CD4-positive, alpha-beta T cell treated with Interleukin-17A for 1 hour (primary cell): Measurements from ENCODE around the gene TAP1.
"Not testable (repeated sequence)": the region's sequence is repeated elsewhere in the genome, so short reads cannot be mapped to it uniquely, and the experiment has no call there.

Experiments used
- DNase-seq: peaks from one replicate; pipeline ENCODE4 v3.0.0-alpha.2; 2020

The TAP1 gene

DNA sequence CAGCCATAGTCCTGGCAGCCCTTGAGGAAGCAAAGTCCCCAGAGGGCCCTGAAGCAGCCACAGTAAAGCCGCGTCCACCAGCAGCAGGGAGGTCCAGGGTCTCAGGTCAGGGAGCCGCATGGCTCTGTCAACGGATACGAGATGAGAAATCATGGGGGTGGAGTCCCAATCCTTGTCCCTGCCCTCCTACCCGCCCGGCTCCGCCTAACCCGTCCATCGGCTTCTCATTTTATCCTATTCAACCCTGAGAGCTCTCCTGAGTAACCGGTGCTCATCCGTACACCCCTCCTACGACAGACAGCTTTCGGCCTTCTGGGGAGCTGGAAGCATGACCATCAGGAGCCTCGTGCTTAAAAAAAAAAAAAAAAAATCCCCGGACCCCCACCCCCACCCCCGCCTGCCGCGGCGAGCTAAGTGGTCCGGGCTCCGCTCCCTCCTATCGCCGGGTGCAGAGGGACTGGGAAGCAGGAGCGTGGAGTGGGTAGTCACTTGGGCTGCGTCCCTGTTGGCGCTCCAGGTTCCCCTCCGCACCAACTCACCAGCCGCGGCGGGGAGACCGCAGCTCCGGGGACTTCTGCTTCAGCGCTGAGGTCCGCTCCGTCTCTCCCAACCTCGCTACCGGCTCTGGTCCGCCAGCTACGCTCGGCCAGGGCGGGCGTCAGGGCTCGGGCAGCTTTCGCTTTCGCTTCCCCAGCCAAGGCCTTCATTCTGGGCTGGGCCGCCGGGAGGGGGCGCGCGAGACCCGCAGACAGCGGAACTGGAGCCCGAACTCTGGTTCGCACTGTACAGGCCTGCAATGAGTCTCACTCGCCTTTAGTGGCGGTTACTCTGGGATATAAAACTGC is 15.2 kb downstream of the TAP1 start, which contains the start of gene TAP2:
TSS of gene TAP2 (minus strand) at position 626 of the 845 bp plus-strand sequence. CDS start at position 120, 506 bp downstream.
- peak; percentile 98 for DNase-seq

DNA sequence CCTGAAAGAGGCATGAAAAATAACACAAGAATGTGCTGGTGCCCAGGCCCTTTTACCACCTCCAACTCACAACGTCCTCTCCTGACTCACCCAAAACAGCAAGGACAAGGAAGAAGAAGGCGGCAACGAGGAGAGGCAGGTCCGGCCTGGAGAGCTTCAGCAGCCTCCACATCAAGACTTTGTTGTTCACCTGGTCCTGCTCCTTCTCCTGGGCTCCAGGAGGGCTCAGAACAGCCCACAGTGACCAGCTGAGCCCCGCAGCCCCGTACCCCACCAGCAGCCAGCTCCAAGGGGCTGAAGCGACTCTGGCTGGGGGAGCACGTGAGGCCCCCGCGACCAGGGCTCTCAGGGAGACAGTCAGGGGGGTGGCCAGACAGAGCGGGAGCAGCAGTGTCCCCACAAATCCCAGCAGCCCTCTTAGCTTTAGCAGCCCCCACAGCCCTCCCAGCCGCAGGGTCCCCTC is 15.8 kb downstream of the TAP1 start:
- DNase-seq = no peak

DNA sequence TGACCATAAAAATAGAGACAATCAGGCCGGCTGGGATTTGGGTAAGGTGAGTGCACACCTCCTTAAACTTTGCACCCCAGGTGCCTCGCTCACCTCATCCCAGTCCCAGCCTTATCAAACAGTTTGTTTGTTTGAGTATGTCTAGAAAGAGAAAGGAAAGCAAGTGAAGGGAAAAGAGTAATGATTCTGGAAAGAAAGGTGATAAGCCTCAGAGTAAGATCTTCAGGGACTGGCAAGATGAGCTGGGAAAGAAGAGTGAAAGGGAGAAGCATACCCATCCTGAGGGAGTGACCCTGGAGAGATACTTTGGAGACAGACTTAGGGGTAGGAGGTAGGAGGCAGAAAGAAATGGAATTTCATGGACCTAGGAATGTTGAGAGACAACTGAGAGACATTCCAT is 16.6 kb downstream of the TAP1 start:
- no peak for DNase-seq

DNA sequence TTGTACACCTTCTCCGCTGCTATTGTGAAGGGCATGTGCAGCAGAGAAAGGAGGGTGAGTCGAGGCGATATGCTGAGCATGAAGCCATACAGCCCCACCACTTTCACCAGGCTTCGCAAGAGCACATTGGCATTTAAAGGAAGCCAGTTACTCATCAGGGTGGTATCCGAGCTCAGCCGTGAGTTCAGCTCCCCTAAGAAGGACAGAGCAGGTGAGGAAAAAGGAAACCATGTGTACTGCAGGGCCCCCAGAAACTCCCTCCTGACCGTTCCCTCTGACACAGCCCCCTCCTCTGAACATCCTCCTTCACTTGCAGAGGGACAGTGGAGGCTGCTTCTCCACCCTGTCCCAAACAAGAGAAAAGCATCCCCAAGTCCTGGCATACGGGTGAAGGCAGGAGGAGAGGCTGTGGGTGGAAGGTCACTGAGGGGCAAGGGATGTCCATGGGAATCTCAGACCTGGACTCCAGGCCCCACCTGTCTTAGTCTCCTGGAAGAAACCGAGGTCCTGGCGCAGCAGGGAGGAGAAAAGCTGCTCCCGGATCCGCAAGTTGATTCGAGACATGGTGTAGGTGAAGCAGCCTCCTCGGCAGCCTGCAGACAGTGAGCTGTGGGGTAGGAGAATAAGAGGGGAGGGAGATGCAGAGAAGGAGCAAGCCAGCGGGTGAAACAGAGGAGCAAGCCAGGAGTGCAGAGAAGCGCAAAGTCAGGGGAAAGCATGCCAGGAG is 18.2 kb downstream of the TAP1 start:
- no peak for DNase-seq

DNA sequence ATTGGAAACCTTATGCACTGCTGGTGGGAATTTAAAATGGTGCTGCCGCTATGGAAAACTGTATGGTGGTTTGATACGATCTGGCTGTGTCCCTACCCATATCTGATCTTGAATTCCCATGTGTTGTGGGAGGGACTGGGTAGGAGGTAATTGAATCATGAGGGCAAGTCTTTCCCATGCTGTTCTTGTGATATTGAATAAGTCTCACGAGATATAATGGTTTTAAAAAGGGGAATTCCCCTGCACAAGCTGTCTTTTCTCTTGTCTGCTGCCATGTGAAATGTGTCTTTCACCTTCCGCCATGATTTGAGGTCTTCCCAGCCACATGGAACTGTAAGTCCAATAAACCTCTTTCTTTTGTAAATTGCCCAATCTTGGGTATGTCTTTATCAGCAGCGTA is 19.8 kb downstream of the TAP1 start:
- no peak for DNase-seq

DNA sequence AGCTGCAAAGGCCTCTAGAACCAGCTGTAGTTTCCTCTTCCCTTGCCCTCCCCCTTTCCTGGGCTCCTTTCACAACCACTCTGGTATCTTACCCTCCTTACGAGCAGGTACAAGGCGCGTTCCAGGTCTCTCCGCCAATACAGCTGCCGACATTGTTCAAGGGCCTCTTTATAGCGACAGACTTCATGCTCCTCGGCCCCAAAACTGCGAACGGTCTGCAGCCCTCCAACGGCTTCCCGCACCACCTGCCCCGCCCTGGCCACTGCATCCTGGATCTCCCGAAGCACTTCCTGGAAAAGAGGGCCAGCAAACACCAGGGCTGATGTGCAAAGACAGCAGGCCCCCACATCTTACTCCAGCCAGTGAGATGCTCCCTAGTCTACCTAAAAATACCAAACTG is 21.0 kb downstream of the TAP1 start:
- no peak for DNase-seq

DNA sequence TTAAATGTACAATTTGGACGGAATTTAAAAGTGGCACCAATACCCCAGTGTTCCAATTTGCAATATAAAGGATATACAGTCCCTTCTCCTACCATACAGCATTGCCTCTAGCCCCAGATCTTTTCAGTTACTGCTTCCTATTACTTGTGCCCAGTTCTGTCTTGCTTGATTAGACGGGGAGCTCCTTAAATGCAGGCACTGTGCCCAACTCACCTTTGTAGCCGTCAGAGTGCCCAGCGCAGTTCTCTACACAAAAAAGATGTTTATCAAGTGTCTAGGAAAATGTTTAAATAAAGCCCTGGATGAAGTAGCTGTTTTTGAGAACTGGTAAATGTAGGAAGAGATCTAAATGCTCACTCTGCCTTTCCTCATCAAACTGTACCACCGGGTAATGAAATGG is 22.6 kb downstream of the TAP1 start:
- DNase-seq = no peak

DNA sequence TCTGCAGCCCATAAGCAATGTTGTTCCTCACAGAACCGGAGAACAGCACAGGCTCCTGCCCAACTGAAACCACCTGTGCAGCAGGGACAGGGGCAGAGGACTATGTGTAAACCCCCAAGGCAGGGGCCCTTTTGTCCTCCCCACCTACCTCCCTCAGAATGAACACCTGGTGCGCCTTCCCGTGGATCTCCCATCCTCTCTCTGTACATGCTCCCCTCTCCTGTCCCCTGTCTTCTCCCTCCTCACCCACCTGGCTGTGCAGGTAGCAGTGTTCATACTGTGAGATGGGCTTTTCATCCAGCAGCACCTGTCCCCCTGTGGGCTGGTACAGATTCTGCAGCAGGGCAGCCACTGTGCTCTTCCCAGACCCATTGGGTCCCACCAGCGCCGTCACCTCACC is 23.5 kb downstream of the TAP1 start:
- DNase-seq = no peak

DNA sequence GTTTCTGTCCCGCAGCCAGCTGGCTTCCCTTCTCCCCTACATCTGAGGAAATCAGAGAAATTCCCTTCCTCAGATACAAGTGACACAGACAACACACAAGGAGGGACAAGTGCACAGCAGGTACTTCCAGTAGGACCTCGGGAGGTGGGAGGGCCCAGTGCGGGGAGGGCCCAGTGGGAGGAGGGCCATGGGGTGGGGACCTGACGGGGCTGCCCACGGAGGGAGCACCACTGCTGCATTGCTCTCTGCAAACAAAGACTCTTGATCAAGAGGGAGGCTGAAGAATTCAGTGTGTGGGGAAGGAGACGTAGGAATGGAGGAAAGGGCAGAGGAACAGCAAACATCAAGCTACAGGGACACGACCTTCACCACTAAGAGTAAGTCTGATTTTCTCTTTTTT is 24.0 kb downstream of the TAP1 start:
- DNase-seq = no peak

DNA sequence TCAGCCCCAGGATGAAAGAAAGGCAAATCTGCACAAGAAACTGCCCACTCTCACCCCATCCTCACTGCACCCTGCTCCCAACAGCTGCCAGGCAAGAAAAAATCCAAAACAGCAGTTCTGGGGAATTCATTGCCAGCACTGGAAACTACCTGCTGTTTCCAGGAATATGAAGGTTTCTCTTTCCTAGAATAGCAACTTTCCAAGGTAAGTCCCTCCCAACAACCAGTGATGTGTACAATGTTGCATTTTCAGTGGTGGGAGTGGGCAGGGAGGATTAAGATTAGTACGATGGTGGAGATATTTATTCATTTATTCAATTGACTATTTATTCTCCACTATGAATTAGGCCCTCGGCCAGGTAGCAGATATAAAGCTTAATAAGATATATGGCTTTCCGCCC is 26.5 kb downstream of the TAP1 start:
- DNase-seq = no peak

DNA sequence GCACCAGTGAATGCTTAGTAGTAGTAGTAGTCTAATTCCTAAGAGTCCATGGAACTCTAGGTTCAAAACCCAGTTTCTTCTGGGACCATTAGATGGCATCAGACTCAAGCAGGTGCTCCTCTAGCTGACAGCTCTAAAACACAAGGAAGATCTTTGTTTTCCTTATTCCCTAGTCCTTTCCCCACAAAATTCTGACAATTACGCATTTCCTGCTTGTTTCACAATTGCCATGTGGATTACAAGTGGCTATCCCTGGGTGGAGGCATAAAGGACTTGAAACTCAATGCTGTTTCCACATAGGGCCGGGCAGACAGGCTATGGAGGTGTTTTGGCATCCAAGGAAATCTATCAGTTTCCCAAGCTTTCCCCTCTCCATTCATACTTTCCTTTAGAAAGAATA is 27.5 kb downstream of the TAP1 start:
- no peak for DNase-seq

DNA sequence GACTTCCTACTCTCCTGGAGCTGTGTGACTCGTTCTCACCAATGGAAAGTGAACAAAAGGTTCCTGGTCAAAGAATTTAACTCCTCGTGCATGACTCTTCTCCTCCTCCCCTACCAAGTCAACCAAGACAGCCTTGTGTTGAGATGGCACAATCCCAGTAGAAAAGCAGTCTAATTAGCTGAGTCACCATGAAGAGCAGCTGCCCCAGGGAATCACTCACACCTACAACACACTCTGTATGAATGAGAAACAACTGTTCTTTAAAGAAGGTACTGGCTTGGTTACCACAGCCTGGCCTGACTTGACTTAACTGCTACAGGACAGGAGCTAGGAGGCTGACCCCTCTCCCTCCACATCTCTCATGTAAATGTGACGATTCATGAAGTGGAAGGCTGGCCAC is 33.8 kb downstream of the TAP1 start:
- no peak for DNase-seq

DNA sequence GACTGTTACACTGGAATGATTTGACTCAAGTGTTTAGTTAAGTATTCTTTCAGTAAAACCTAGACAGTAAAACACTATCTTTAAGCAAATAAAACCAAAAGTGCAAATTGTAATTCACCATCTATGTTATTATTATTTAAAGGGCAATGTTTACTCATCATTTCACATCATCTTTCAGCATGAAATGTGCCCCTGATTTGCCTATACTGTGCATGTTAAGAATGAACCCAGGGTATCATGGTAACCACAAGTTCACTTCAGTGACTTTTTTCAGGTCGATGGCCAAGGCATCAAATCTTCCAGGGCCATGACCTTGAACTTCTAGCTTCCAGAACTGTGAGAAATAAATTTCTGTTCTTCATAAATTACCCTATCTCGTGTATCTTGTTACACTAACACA is 34.6 kb downstream of the TAP1 start:
- no peak for DNase-seq

DNA sequence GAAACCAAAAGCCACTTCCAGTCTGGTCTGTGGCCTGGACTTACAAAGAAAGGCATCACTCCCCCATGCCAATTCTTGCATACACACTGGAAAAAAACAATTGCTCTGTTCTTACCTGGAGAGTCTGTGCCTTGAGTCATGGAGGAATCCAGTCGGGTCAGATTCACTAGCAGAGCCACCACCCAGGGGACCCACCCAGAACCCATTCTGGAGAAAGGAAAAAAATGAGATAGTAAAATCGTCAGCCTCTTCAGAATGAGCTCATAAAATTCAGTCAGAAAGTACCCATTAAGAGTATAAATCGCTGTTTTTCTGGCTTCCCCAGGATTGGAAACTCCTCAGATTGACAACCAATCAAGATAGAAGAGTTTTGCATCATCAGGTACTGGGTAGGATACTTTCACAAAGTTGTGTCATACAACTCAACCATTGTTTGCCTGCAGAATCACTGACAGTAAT is 36.7 kb downstream of the TAP1 start, which contains the start of gene HLA-DOB:
TSS of gene HLA-DOB (minus strand) at position 257 of the 459 bp plus-strand sequence. CDS start at position 206, 51 bp downstream.
- DNase-seq = peak; percentile 41

DNA sequence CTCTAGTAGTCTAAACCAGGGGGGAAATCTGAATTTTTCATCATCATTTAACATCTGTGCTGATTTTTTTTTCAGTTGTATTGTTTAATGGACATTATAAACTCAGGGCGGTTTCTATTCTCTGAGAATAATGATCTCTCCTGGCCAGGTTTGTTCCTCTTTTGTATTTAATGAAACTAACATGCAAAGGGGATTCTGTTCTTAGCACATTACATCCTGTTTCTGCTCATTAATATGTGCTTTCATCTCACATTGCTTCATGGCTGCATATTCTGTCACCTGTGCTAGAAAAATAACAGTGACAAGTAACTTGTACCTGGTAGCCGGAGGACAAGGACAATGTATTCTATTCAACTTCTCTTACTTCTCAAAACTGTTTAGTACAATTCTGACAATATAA is 37.5 kb downstream of the TAP1 start:
- DNase-seq = no peak

DNA sequence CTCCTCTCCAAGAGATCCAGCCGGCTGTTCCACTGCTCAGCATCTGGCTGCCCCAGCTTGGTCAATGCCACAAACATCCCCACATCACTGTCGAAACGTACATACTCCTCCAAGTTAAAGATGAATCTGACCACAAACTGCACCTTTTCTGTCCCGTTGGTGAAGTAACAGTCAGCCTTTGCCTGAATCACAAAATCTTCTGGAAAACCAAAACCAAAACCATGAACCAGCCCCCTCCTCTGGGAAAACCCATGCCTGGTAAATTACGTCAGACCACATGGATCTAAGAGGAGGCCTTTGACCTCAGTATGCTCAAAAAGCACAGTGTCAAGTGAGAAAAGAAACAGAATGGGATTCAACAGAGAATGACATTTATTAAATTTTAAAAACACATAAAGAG is 38.4 kb downstream of the TAP1 start:
- no peak for DNase-seq

DNA sequence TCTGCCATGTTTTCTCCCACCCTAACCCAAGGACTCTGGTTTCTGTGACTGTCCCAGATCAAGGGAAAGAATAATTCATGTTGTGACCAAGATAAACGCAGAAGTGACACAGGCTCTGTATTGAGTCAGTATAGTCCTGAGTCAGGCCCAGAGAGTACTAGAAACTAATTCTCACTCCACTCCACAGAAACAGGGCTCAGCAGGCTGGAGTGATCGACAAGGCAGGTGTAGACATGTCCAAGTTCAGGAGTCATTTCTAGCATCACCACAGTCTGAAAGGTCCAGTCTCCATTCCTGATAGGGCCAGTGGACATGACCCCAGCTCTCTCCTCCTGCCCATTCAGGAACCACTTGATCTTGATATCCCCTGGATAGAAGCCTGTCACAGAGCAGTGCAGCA is 39.4 kb downstream of the TAP1 start:
- no peak for DNase-seq

DNA sequence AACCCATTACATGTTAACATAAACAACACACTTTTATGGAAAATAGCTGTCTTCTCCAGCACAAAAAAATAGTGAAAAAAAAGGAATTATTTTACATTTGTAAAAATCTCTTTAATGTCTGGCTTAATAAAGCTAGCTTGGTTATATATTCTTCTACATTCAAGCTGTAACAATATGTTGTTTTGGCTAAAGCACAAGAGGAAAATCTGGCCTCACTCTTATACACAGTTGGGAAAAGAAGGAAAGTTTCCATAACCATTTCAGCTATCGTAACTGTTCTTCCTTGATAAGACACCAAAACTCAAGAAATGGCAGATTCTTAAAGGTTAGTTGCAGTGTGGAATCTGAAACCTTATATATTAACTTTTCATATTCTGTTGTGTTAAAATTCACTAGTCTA is 44.3 kb downstream of the TAP1 start:
- no peak for DNase-seq

DNA sequence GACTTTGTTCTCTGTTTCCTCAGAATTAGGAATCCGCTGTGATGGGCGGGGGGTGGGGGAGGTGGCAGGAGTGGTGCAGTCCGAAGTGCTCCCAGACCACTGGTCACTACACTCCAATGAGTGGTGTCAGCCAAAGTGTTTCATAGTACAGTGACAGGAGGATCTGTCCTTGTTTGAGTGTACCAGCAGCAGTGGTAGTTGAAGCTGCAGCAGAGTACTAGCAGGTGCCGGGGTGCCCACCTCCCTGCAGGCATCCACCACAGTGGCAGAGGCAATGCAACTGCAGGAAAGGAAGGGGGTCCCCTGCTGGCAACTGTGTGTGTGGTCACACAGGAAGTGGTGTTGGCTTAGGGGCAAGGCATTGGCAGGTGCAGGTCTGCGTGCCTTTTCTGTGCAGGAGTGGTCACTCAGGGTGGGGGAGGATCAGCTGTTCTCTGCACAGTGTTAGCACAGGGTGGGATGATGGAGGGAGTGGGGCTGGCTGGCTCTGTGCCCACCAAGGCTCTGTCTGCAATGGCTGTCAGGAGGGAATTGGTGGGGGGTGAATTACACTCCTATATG is 46.4 kb downstream of the TAP1 start:
- no peak for DNase-seq

DNA sequence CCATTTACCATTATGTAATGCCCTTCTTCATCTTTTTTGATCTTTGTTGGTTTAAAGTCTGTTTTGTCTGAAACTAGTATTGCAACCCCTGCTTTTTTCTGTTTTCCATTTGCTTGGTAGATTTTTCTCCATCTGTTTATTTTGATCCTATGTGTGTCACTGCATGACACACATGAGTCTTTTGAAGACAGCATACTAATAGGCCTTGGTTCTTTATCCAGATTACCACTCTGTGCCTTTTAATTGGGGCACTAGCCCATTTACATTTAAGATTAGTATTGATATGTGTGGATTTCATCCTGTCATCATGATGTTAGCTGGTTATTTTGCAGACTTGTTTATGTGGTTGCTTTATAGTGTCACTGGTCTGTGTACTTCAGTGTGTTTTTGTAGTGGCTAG is 48.1 kb downstream of the TAP1 start:
- not testable (repeated sequence) for DNase-seq

DNA sequence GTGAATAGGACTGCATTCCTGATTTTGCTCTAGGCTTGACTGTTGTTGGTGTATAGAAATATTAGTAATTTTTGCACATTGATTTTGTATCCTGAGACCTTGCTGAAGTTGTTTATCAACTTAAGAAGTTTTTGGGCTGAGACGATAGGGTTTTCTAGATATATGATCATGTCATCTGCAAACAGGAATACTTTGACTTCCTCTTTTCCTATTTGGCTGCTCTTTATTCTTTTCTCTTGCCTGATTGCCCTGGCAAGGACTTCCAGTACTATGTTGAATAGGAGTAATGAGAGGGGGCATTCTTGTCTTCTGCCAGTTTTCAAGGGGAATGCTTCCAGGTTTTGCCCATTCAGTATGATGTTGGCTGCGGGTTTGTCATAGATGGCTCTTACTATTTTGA is 50.1 kb downstream of the TAP1 start:
- DNase-seq = no peak

DNA sequence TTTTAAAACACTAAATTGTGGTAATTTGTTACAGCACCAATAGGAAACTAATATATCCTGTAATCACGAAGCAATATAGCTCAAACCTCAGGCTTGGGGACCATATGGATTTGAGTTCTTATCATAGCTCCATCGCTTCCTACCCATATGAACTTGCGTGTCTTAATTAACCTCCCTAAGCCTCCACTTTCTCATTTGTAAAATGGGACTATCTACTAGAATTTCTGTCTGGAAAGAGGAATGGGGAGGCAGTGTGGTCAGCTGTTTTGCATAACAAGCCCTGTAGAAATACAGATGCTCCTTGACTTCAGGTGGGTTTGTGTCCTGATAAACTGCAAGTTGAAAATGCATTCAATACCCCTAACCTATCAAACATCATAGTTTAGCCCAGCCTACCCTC is 53.8 kb downstream of the TAP1 start:
- no peak for DNase-seq

DNA sequence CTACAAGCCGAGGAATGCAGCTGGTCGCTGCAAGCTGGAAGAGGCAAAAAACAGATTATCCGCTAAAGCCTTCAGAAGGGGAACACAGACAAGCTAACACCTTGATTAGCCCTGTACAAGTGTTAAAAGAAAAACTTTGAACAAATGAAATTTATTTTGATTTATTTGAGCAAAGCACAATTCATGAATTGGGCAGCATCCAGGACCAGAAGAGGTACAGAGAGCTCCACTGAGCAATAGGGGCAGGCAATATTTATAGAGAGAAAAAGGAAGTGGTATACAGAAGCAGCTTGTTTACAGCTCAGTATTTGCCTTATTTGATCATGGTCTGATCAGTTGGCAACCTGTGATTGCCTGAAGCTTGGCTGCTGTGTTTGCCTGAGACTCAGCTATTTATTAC is 54.3 kb downstream of the TAP1 start:
- no peak for DNase-seq
